Right hindlimb (tissue), 1 donor: ENCODE measurements around the gene ASIP.
A peak's percentile ranks its signal among the peaks of the same experiment; 100 is the strongest.
"Not testable (repeated sequence)": the region's sequence is repeated elsewhere in the genome, so short reads cannot be mapped to it uniquely, and the experiment has no call there.

Experiments used
- DNase-seq: peaks from one replicate; pipeline ENCODE4 v3.0.0-alpha.2; 2018

The ASIP gene

DNA sequence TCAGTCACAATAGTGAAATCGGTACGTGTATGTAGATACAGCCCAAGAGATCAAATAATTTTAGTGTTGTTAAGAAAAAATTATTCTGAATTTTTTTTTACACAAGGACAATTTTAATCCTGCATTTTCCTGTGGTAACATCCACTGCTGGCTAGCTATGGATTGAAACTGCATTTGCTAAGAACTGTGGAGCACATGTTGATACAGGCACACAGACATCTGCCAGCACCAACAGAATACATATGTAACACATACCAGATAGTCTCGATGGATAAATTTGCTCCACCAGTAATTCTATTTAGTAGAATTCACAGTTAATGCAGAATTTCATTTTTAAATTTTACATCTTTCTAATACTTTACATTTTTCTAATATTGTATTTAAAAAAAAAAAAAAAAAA lies 2.2 kb downstream of the ASIP start:
- no peak for DNase-seq

DNA sequence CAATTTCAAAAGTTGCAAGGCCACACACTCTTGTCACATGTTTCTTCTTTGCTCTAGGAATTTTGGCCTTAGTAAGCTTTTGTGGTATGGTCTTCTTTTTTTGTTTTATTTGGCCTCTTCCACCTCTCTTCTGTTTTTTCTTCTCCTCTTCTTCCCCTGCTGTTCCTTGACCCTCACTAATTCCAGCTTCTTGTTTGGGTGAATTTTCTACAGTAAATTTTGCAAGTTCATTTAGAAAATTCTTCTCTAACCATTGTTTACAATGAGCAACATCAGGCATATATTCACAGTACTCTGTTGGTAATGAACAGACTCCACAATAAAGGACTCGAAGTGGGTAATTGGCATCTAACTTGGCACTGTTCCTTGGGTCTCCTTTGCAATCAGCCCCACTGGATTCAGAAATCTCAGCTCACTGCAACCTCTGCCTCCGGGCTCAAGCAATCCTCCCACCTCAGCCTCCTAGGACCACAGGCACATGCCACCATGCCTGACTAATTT lies 5.0 kb downstream of the ASIP start:
- DNase-seq, result no peak

DNA sequence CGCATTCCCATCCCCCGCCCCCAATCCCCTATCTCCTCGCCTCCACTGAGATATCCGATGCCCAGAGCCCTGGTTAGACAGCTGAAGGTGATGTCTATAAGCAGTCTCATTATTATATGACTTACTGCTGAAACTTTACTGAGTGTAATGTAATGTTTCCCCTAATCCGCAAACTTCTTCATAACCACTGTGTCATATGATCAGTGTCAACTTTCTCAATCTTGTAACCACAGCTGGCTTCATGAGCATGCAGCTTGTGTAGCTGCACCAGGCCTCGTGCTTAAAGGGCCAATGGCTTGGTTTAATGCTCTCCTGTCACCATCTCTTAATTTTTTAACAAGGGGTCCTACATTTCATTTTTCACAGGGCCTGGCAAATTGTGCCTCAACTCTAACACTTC lies 8.1 kb downstream of the ASIP start:
- DNase-seq, result no peak

DNA sequence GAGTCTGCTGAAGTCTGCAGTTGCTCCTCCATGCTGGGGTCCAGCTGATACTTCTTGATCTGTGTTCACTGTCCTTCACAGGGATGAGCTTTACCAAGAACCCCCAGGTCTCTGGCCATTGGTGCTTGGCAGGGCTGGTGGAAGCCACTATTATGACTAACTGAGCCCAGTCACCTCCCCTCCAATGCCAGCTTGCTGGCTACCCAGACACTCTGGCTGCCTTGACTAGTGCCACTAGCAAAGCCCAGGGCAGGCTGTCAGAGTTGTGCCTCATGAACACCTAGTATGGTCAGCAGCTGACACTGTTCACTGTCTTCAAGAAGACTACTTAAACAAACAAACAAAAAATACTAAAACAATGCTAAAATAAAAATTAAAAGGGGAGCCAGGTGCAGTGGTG lies 8.8 kb downstream of the ASIP start:
- no peak for DNase-seq

DNA sequence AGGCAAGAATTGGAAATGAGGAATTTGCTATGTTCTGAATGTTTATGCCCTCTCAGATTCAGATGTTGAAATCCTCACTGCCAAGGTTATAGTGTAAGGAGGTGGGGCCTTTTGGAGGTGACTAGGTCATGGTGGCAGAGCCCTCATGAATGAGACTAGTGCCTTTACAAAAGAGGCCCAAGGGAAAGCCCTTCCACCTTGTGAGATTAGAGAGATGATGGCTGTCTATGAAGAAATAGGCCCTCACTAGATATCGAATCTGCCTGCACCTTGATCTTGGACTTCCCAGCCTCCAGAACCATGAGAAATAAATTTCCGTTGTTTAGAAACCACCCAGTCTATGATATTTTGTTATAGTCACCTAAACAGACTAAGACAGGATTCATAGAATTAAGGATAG lies 10.4 kb downstream of the ASIP start:
- DNase-seq, result no peak

DNA sequence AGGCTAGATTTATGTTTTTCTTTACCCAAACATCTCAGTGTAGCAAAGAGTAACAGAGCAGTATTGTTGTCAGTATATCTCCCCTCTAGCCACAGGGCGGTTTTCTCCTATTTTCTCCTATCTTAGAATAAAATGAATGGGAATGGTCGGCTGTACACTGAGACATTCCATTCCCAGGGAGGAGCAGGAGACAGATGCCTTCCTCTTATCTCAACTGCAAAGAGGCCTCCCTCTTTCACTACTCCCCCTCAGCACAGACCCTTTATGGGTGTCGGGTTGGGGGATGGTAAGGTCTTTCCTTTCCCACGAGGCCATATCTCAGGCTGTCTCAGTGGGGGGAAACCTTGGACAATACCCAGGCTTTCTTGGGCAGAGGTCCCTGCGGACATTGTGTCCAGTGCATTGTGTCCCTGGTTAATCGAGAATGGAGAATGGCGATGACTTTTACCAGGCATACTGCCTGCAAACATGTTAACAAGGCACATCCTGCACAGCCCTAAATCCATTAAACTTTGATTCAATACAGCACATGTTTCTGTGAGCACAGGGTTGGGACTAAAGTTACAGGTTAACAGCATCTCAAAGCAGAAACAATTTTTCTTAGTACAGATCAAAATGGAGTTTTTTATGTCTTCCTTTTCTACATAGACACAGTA lies 11.3 kb downstream of the ASIP start:
- DNase-seq, result not testable (repeated sequence)

DNA sequence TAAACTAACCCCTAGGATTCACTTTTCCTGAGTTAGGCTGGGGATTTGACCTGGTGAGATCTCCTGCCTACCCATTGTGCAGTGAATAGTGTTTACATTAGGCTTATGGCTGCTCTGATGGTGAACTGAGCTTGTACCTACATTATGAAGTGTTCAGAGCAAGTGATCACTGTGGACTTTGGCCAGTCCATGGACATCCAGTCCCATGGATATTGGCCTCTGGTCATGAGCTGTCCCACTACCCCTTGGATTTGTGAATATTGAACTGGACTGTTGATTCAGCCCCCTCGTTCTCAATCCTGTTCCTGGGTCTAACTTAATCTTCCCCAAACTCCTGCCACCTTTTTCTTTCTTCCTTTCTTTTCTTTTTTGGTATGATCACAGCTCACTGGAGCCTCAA lies 13.8 kb downstream of the ASIP start:
- no peak for DNase-seq

DNA sequence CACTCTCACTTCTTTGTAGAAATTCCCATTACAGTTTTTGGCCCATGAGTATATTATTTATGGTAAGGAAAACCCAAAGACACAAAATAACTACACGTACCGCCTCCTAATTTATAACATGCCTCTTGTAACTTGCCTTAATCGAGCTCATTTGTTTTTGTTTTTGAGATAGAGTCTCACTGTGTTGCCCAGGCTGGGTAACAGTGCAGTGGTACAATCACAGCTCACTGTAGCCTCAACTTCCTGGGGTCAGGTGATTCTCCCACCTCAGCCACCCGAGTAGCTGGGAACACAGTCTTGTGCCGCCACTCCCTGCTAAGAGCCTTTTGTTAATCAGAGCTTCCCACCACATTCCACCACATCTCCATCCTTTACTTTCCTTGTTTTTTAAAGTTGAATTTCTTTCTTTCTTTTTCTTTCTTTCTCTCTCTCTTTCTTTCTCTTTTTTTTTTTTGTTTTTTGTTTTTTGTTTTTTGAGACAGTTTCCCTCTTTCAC lies 15.5 kb downstream of the ASIP start:
- no peak for DNase-seq

DNA sequence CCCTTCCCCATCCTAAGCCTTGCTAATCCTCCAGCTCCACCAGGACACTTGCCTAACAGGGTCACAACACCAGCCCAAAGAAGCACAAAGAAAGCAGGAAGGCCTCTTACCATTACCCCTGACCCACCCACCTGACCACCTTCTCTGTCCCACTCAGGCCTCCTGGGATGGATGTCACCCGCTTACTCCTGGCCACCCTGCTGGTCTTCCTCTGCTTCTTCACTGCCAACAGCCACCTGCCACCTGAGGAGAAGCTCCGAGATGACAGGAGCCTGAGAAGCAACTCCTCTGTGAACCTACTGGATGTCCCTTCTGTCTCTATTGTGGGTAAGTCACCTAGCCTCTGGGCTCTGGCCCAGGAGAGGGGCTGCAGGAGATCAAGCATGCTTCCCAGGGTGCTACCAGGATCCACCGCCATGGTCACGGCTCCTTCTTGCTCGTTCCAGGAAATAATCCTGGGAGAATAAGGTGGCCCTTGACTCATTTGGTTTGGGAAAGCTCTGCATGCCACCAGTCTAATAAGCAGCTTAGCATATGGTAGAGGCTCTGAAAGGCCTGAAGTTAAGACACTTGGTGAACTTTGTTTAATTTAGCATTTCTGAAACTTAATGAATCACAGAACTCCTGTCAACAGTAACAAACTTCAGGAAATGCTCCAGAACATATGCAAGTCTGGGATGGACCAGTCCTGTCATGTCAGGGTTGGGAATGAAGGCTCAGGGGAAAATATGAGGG lies 19.2 kb downstream of the ASIP start:
- DNase-seq, result no peak

DNA sequence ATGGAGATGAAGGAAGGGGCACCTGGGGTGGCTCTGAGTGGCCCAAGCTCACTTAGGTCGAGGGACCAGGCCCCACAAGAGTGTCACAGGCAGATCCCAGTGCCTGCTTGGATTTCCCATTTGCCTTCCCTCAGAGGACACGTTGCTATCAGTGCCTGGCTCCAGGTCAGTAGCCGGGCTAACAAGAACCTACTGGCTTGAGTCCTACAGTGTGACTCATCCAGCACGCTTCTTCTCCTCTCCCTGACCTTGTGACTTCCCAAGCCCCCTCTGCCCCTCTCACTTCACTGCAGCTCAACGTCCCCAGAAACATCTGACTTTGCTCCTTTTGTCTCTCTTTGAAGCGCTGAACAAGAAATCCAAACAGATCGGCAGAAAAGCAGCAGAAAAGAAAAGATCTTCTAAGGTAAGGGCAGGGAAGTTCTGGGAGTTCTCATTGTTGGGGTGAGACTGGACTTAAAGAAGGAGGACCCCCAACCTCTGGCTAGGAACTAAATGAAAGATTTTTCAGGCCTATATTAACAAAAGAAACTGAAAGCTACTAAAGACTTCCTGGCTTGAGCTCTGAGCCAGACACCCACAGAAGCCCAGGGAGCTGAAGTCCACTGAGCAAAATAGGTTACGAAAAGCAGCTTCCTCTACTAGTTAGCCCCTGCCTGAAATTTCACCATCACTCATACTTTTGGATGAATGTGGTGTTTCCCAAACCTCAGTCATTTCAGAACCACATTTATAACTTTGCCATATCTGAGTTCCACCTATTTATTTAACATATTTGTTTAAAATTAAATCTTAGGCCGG lies 21.5 kb downstream of the ASIP start:
- no peak for DNase-seq

DNA sequence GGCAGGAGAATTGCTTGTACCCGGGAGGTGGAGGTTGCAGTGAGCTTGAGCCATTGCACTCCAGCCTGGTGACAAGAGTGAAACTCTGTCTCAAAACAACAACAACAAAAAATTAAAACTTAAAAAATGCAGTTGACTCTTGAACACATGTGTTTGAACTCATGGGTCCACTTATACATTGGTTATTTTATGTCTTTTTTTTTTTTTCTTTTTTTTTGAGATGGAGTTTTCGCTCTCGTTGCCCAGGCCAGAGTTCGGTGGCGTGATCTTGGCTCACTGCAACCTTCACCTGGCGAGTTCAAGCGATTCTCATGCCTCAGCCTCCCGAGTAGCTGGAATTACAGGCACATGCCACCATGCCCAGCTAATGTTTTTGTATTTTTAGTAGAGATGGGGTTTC lies 22.2 kb downstream of the ASIP start:
- not testable (repeated sequence) for DNase-seq

DNA sequence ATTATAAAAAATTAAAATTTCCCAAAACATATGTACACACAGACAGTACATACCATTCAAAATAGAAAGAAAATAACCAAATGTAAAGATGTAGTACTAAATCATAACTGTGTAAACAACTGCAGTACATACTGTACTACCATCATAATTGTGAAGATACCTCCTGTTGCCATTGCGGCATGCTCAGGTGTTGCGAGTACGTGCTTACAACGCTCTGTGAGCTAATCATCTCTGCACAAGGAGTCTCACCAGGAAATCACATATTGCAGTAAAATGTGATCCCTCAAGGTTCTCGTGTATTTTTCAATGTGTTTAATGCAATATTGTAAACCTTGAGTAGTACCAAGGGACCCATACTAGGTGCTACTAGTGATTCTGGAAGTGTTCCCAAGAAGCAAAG lies 22.9 kb downstream of the ASIP start:
- no peak for DNase-seq

DNA sequence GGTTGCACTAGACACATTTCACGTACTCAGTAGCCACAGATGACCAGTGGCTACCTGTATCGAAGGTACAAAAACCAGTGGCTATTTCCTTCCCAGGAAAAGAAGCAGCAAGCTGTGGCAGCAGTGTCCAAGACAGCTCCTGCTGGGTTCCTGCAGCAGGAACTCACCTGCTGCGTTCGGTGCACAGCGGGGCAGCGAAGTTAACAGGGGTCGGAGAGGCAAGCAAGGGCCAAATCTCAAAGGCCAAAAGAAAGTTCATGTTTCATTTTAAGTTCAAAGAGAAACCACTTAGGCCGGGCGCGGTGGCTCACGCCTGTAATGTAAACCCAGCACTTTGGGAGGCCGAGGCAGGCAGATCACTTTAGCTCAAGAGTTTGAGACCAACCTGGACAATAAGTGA lies 26.9 kb downstream of the ASIP start:
- no peak for DNase-seq

DNA sequence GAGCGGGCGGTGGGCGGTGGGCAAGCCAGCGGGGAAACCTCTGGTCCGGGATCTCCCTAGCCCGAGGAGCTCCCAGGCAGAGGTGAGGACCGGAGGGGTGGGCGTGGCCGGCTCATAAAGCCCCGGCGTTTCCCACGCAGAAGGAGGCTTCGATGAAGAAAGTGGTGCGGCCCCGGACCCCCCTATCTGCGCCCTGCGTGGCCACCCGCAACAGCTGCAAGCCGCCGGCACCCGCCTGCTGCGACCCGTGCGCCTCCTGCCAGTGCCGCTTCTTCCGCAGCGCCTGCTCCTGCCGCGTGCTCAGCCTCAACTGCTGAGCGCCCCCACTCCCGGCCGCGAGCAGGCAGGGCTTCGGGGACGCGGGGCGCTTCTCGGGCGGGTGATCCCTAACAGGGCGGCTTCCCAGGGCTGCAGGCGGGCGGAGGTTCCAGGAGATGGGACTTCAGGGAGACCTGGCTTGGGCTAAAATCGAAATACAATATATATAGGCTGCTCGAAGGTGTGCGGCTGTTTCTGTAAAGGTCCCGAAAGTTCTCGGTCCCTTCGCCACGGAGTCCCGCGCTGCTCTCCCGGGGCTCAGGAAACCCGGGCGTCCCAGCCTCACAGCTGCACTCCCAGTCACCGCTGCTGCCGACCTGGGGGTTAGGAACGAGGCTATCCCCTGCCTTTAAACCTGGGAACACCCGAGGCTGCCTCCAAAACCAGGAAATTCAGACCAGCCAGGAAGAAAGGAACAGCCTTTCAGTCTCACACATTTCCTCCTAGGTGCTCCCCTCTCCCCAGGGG lies 27.8 kb downstream of the ASIP start:
- peak; percentile 52 for DNase-seq

DNA sequence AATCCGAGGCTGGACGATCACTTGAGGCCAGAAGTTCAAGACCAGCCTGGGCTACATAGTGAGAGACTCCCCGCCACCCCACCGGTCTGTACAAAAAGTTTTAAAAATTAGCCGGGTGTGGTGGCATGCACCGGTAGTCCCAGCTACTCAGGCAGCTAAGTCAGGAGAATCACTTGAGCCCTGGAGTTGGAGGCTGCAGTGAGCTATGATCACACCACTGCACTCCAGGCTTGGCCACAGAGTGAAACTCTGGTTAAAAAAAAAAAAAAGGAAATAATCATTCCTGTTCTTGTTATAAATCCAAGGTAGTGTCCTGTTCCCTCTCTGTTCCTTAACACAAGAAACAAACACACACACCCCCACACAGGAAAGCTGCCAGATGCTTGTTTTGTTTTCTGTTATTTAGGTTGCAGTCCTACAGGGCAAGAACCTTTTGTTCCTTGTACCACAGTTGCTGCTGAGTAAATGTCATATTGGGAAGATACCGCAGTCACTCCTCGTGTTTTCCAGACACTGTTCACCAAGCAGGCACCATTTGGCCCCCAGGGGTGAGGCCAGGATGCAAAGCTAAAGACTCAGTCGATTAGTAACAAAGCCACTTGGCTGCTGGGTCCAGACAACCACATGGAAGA lies 28.9 kb downstream of the ASIP start:
- no peak for DNase-seq

DNA sequence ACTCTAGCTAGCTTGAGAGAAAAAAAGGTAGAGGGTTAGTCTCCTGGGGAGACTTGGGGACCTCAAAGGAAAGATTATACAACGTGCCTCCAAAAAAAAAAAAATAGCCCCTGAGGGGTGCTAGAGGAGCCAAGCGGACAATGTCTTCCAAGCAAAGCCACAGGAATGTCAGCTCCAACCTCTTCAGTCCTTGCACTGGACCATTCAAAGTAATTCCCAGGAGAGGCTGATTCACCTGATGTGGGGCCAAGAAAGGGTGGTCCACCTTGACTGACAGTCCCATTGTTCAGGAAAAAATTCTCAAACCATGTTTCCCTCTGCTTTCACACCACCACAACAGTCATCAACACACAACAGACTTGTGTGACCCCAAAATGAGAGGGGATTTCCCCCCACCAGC lies 30.7 kb downstream of the ASIP start:
- DNase-seq, result no peak

DNA sequence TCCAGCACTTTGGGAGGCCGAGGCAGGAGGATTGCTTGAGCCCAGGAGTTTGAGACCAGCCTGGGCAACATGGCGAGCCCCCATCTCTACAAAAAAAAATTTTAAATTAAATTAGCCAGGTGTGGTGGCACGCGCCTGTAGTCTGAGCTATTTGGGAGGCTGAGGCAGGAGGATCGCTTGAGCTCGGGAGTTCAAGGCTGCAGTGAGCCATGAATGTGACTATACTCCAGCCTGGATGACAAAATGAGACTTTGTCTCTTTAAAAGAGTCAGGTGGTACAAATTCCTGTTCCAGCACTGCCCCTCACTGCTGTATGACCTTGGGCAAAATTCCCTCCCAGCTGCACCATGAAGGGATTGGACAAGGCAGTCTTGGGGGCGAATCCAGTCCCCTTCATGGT lies 33.5 kb downstream of the ASIP start:
- DNase-seq, result no peak

DNA sequence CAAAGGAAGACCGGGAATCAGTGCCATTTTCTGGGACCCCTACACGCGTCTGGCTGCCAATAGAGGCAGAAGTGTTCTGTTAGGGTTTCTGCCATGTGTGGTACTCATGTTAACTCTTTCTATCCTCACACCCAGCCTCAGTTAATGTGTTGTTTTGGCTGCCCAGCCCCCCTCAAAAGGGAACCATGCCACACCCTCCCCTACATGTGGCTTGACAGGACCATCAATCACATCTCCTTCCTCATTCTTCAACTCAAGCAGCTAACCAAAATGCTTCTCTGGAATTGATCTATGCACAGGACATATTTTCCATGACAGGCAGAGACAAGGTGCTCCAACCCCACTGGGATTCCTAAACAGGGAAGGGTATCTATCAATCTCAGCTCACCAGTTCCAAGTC lies 40.0 kb downstream of the ASIP start:
- DNase-seq, result no peak

DNA sequence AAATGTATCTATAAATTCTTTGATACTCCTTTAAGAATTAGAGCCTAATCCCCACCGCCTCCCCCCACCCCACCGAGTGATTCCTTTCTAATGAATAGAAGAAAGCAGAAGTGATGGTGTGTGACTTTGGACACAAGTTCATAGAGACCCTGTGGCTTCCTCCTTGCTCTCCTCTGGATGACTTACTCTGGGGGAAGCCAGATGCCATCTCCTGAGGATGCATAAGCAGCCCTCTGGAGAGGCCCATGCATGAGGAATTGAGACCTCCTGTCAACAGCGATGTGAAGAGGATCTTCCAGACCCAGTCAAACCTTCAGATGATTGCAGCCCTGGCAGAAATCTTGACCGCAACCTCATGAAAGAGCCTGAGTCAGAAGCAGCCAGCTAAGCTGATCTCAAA lies 40.8 kb downstream of the ASIP start:
- DNase-seq, result no peak

DNA sequence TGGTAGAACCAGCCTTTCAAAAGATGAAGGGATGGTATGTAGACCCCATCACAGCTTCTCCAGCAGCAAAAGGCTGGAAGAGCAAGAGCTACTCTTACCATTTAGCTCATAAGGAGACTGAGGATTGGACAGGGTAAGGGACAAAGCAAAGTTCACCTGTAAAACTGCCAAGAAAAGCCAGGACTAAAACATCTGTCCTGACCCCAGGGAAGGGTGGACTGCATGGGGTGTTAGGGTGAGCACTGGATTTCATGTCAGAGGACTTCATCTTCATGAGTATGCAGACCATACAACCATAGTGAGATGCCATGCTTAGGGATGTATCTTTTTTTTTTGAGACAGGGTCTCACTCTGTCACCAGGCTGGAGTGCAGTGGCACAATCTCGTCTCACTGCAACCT lies 42.6 kb downstream of the ASIP start:
- DNase-seq, result no peak

DNA sequence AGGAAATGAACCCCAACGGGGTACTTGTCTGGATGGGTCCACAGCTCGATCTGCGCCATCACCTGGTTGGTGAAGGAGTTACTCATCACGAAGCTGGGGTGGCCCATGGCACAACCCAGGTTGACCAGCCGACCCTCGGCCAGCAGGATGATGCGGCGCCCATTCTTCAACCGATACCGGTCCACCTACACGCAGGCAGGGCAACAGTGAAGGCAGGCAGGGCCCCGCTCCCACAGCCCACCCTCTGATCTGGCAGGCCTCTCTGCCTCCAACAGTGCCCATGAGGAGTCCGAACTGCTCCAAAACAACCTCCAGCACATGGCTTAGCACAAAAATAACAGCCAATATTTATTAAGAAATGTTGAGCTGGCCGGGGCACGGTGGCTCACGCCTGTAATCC lies 44.2 kb downstream of the ASIP start:
- DNase-seq, result no peak

DNA sequence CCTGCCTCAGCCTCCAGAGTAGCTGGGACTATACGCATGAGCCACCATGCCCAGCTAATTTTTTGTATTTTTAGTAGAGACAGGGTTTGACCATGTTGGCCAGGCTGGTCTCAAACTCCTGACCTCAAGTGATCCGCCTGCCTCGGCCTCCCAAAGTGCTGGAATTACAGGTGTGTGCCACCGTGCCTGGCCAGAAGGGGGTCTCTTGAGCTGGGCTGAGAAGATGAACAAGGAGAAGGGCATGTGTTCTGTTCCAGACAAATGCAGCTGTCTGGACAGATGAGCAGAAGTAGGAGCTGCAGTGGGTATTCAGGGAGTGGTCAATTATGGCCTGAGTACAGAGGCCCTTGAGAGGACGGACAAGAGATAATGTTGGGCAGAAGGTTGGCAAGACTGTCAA lies 46.3 kb downstream of the ASIP start:
- not testable (repeated sequence) for DNase-seq
